ENCODE measurements around the gene C1QTNF5. TPM values are rescaled to one million over a fixed set of nuclear protein-coding genes. Genes with fewer than 3 reads are reported as not detected.

C1QTNF5 gene
- total and polyA plus RNA-seq, 2 of the 8 experiments (the other 6 are each of a cell fraction or from before 2014, with no cell fraction given), result 2.2 to 2.7 TPM

- ChIA-PET POLR2A (ENCODE audit: partially characterized antibody) (interaction anchor here (0.6 to 1.1 kb wide), 3 partner anchors 25 to 198 kb away, joined by 3 read pairs; no protein-coding TSS in a partner anchor), CTCF (ENCODE audit: partially characterized antibody) (interaction anchor here (0.6 to 20.0 kb wide), 9 partner anchors 8 to 225 kb away, joined by 3 to 463 read pairs (median 5); partner anchors contain the start of genes MCAM and USP2)
- Histone ChIP-seq H2BK120ac (replicated peaks; ENCODE audit: low read depth, low read length) (no peak overlapping the region), H3K9me3 (ENCODE audit: insufficient read depth in 2 of 2, low read depth in 1 of 2, low read length in 1 of 2) (no peaks in the 10 kb centered on the region), H4K20me1 (replicated peaks in 1 of 2; ENCODE audit: control insufficient read depth in 1 of 2, insufficient read depth in 2 of 2, low read length in 2 of 2) (no peaks in the 10 kb centered on the region), H3K18ac (ENCODE audit: extremely low read depth, low read length) (no peak overlapping the region), H4K5ac (ENCODE audit: insufficient read length, low read depth, low read length) (no peak overlapping the region), H3K23me2 (ENCODE audit: low read depth, low read length) (no peaks in the 10 kb centered on the region), H3K4ac (replicated peaks; ENCODE audit: insufficient read length, low read depth, low read length) (no peak overlapping the region), H4K91ac (replicated peaks; ENCODE audit: insufficient read length, low read length) (no peak overlapping the region), H3K23ac (ENCODE audit: insufficient read length) (no peak overlapping the region), H2BK15ac (ENCODE audit: low read length) (no peak overlapping the region), H3K27me3 (replicated peaks in 1 of 4; ENCODE audit: control insufficient read depth in 3 of 4, extremely low read depth in 1 of 4, insufficient read depth in 3 of 4, low read length in 3 of 4) (peaks cover 0 to 4% (median 0%) of the 10 kb centered on the region in 4 experiments; a peak in 1 of 7 replicates), H3K27ac (ENCODE audit: low read depth, low read length) (no peak overlapping the region), H4K8ac (ENCODE audit: extremely low read depth, insufficient read depth, low read length) (no peak overlapping the region), H3K9ac (replicated peaks in 1 of 4; ENCODE audit: extremely low read depth in 1 of 4, low read depth in 3 of 4, low read length in 3 of 4) (no peak overlapping the region), H2BK20ac (ENCODE audit: low read length) (no peak overlapping the region), H3K79me2 (ENCODE audit: control insufficient read depth in 1 of 2, insufficient read depth in 2 of 2, low read length in 2 of 2) (no peaks in the 10 kb centered on the region), H3K4me1 (replicated peaks in 1 of 4; ENCODE audit: control insufficient read depth in 3 of 4, insufficient read depth in 4 of 4, low read length in 3 of 4) (peaks cover 0 to 2% (median under 1%) of the 10 kb centered on the region in 4 experiments; a peak in 5 of 7 replicates), H3K36me3 (ENCODE audit: control insufficient read depth in 2 of 4, insufficient read depth in 4 of 4, low read length in 3 of 4) (no peaks in the 10 kb centered on the region), H3K79me1 (ENCODE audit: low read depth, low read length) (no peaks in the 10 kb centered on the region; the same call in 1 of the 2 replicates), H2AK5ac (ENCODE audit: low read depth, low read length) (no peak overlapping the region), H3K4me2 (ENCODE audit: insufficient read depth in 1 of 2, low read depth in 2 of 2, low read length in 2 of 2) (no peak overlapping the region), H2BK12ac (ENCODE audit: low read depth, low read length) (no peak overlapping the region), H3K14ac (ENCODE audit: insufficient read length) (no peak overlapping the region), H2AFZ (ENCODE audit: low read length) (no peak overlapping the region), H3K56ac (replicated peaks; ENCODE audit: insufficient read length, low read depth, low read length) (no peak overlapping the region), H3K4me3 (ENCODE audit: extremely low read depth in 1 of 4, insufficient read depth in 2 of 4, low read depth in 3 of 4, low read length in 4 of 4) (no peak overlapping the region), H2BK5ac (ENCODE audit: low read depth, low read length) (no peak overlapping the region)
- FAIRE-seq (no peak), DNase-seq (ENCODE audit: low read depth in 1 of 2, low spot score in 2 of 2) (no peak)
- WGBS, 2 experiments (ENCODE audit: extremely low coverage in 1 of 2, insufficient coverage in 1 of 2, insufficient read length in 1 of 2, insufficient replicate concordance in 2 of 2, low coverage in 1 of 2, low lambda C conversion rate in 2 of 2, missing lambda C conversion rate in 1 of 2), result 80% methylated on average over 16 of the region's 16 CpGs; no CpG with 5 or more reads in 1 of the 2 experiments
- TF ChIP-seq NRF1 (IDR thresholded peaks at IDR 0.05; ENCODE audit: low read depth, low read length), result no peak
- no peak for TF ChIP-seq BRCA1 (IDR thresholded peaks at IDR 0.05; ENCODE audit: low read depth, low read length)
- TF ChIP-seq ATF3 (IDR thresholded peaks at IDR 0.05; ENCODE audit: insufficient read depth, low read depth, low read length), result no peak
- no peak for TF ChIP-seq FOSL1 (IDR thresholded peaks at IDR 0.05; ENCODE audit: insufficient read depth, low read depth, low read length)
- no peak for TF ChIP-seq POLR2AphosphoS5 (IDR thresholded peaks at IDR 0.05; ENCODE audit: low read depth, low read length)
- TF ChIP-seq CBX5 (IDR thresholded peaks at IDR 0.05; ENCODE audit: low read depth, low read length), result no peak
- no peak for TF ChIP-seq EZH2 (IDR thresholded peaks at IDR 0.05; ENCODE audit: low read depth, low read length, severe bottlenecking)
- TF ChIP-seq TAF7 (optimal IDR thresholded peaks at IDR 0.05; ENCODE audit: borderline replicate concordance, low read depth, low read length), result no peak
- TF ChIP-seq RNF2 (IDR thresholded peaks at IDR 0.05; ENCODE audit: borderline replicate concordance, low read depth, low read length, missing control alignments, poor library complexity, severe bottlenecking), result no peak
- no peak for TF ChIP-seq POU5F1 (IDR thresholded peaks at IDR 0.05; ENCODE audit: low read depth, low read length)
Measured at GRCh38 chr11:119347940-119348605, 7.4 kb upstream of the C1QTNF5 start.

Data from H1 (cell line).